ENCODE measurements around the gene CPEB2.

Gene CPEB2

GRCh38 chr4:15054541-15054940 is 52.3 kb downstream of the CPEB2 start:
- no peak overlapping the region for H3K4me3 ChIP-seq (ENCODE audit: low read depth, low read length)
- TF ChIP-seq CTCF (IDR thresholded peaks at IDR 0.05; ENCODE audit: low read depth, low read length), result no peak

GRCh38 chr4:15060213-15060612 is 57.9 kb downstream of the CPEB2 start:
- no peak for TF ChIP-seq CTCF (IDR thresholded peaks at IDR 0.05; ENCODE audit: low read depth, low read length)
- no peak overlapping the region for H3K4me3 ChIP-seq (ENCODE audit: low read depth, low read length)

- no peak overlapping the region for H3K4me3 ChIP-seq (ENCODE audit: low read depth, low read length)
- TF ChIP-seq CTCF (IDR thresholded peaks at IDR 0.05; ENCODE audit: low read depth, low read length), result no peak
Measured at GRCh38 chr4:15063341-15063740, 61.1 kb downstream of the CPEB2 start.

GRCh38 chr4:15065516-15065915 is 63.2 kb downstream of the CPEB2 start:
- no peak for TF ChIP-seq CTCF (IDR thresholded peaks at IDR 0.05; ENCODE audit: low read depth, low read length)
- H3K4me3 ChIP-seq (ENCODE audit: low read depth, low read length), result no peak overlapping the region

GRCh38 chr4:15066140-15066539 is 63.9 kb downstream of the CPEB2 start:
- H3K4me3 ChIP-seq (ENCODE audit: low read depth, low read length), result no peak overlapping the region
- no peak for TF ChIP-seq CTCF (IDR thresholded peaks at IDR 0.05; ENCODE audit: low read depth, low read length)

- TF ChIP-seq CTCF (IDR thresholded peaks at IDR 0.05; ENCODE audit: low read depth, low read length), result no peak
- H3K4me3 ChIP-seq (ENCODE audit: low read depth, low read length), result no peak overlapping the region
Measured at GRCh38 chr4:15068298-15068697, 66.0 kb downstream of the CPEB2 start.

GRCh38 chr4:15075875-15076274 is 73.6 kb downstream of the CPEB2 start:
- H3K4me3 ChIP-seq (ENCODE audit: low read depth, low read length), result no peak overlapping the region
- TF ChIP-seq CTCF (IDR thresholded peaks at IDR 0.05; ENCODE audit: low read depth, low read length), result no peak
